Lower lobe of right lung (tissue), 2 donors: ENCODE data around the gene SRGAP1. TPM values are rescaled to one million over a fixed set of nuclear protein-coding genes. Genes with fewer than 3 reads are reported as not detected.
"Not testable (repeated sequence)": the region's sequence is repeated elsewhere in the genome, so short reads cannot be mapped to it uniquely, and the experiment has no call there.

Source experiments
- ATAC-seq, 2 donors: fragments of 200-7000 bp; cut with Tn5 transposase; one replicate each; pipeline ENCODE4 v1.9.1; 2020 to 2022; ENCODE audit warnings: mild to moderate bottlenecking in 2 of 2, moderate library complexity in 2 of 2
- DNase-seq: peaks from one replicate; pipeline ENCODE4 v3.0.0-alpha.2; 2020
- H3K27ac ChIP-seq: fragments of 200-600 bp; one replicate; pipeline ENCODE4 v1.8.0; 2022
- H3K27me3 ChIP-seq: fragments of 200-600 bp; one replicate; pipeline ENCODE4 v1.8.0; 2022; ENCODE audit warnings: low read depth
- H3K36me3 ChIP-seq: fragments of 200-600 bp; one replicate; pipeline ENCODE4 v1.8.0; 2022; ENCODE audit warnings: mild to moderate bottlenecking
- H3K4me1 ChIP-seq: fragments of 200-600 bp; one replicate; pipeline ENCODE4 v1.8.0; 2022
- H3K4me3 ChIP-seq: fragments of 200-600 bp; one replicate; pipeline ENCODE4 v1.8.0; 2022; ENCODE audit warnings: mild to moderate bottlenecking
- H3K9me3 ChIP-seq: fragments of 200-600 bp; one replicate; pipeline ENCODE4 v1.8.0; 2022
- CTCF ChIP-seq: fragments of 200-600 bp; IDR thresholded peaks from one replicate; pipeline ENCODE4 v1.8.0; 2022; ENCODE audit warnings: antibody characterized with exemption, mild to moderate bottlenecking
- intact Hi-C: fragments of 100-400 bp; cut with DNase I; formaldehyde crosslinking; loops from one replicate; pipeline ENCODE4 v1.11.0; 2022
- total RNA-seq: library from RNA; stranded (reverse); fragmentation: NEBNext Ultra II Directional; extraction: Animal tissue kit (Norgen Biotek cat#: 25700); gene quantifications from one replicate; pipeline ENCODE4 v1.2.1, GENCODE V29; 2021
- donor health status: DM: no; HTN: yes; CAD: no; lungs with severe emphysema.

Gene SRGAP1
- total RNA-seq, 1 donor from 2014 or later = 6.7 TPM

- H3K27me3 ChIP-seq = no peaks in the 10 kb centered on the region
- DNase-seq (no peak), ATAC-seq (no peak)
- no peak overlapping the region for H3K27ac ChIP-seq
- H3K4me1 ChIP-seq = peaks cover 7% of the 10 kb centered on the region
- no peak overlapping the region for H3K4me3 ChIP-seq
- no peaks in the 10 kb centered on the region for H3K36me3 ChIP-seq
- TF ChIP-seq CTCF = no peak
- no peaks in the 10 kb centered on the region for H3K9me3 ChIP-seq
- intact Hi-C loops = loop anchor here (10.0 kb wide), 1 partner anchor 335 kb away; no protein-coding TSS in a partner anchor
Measured at GRCh38 chr12:63849641-63850040, 5.1 kb downstream of the SRGAP1 start.

GRCh38 chr12:63853978-63854377, 9.5 kb downstream of the SRGAP1 start:
- H3K9me3 ChIP-seq = no peaks in the 10 kb centered on the region
- H3K4me3 ChIP-seq = no peak overlapping the region
- no peak for TF ChIP-seq CTCF
- H3K36me3 ChIP-seq = no peaks in the 10 kb centered on the region
- no peak overlapping the region for H3K27ac ChIP-seq
- DNase-seq (no peak), ATAC-seq (no peak)
- intact Hi-C loops = no loop called here
- no peaks in the 10 kb centered on the region for H3K27me3 ChIP-seq
- no peaks in the 10 kb centered on the region for H3K4me1 ChIP-seq

GRCh38 chr12:63855299-63855698, 10.8 kb downstream of the SRGAP1 start:
- ATAC-seq = no peak
- H3K27me3 ChIP-seq = no peaks in the 10 kb centered on the region
- no peaks in the 10 kb centered on the region for H3K36me3 ChIP-seq
- H3K27ac ChIP-seq = no peak overlapping the region
- no peaks in the 10 kb centered on the region for H3K9me3 ChIP-seq
- TF ChIP-seq CTCF = no peak
- intact Hi-C loops = no loop called here
- no peak for DNase-seq
- no peaks in the 10 kb centered on the region for H3K4me1 ChIP-seq
- no peak overlapping the region for H3K4me3 ChIP-seq

- Histone ChIP-seq H3K9me3 (no peaks in the 10 kb centered on the region), H3K27me3 (no peaks in the 10 kb centered on the region), H3K36me3 (no peaks in the 10 kb centered on the region), H3K27ac (no peak overlapping the region), H3K4me1 (no peaks in the 10 kb centered on the region), H3K4me3 (no peak overlapping the region)
- TF ChIP-seq CTCF = no peak
- DNase-seq = no peak
- intact Hi-C loops = no loop called here
- ATAC-seq = no peak
Measured at GRCh38 chr12:63857771-63858670, 13.5 kb downstream of the SRGAP1 start.

GRCh38 chr12:63859880-63860279, 15.4 kb downstream of the SRGAP1 start:
- not testable (repeated sequence) for H3K27ac ChIP-seq

More at GRCh38 chr12:63859880-63860279, 15.4 kb downstream of the SRGAP1 start:
- DNase-seq, ATAC-seq, H3K36me3 ChIP-seq, H3K4me3 ChIP-seq, intact Hi-C loops, H3K4me1 ChIP-seq, H3K27me3 ChIP-seq, H3K9me3 ChIP-seq: not testable (repeated sequence)
